Fibroblast of the aortic adventitia (primary cell): ENCODE data around the gene RASSF7. TPM values are rescaled to one million over a fixed set of nuclear protein-coding genes. Genes with fewer than 3 reads are reported as not detected.
"Not testable (repeated sequence)": the region's sequence is repeated elsewhere in the genome, so short reads cannot be mapped to it uniquely, and the experiment has no call there.

Source experiments
- DNase-seq: peaks from one replicate; pipeline ENCODE4 v3.0.0-alpha.2; 2010; ENCODE audit warnings: low read depth
- H3K4me3 ChIP-seq: 2 replicates; pipeline ENCODE4 v1.5.1; 2011; ENCODE audit warnings: low read depth, mild to moderate bottlenecking, control low read depth, low read length, moderate library complexity
- CTCF ChIP-seq: IDR thresholded peaks from 2 replicates; pipeline ENCODE4 v1.5.1; 2011; ENCODE audit warnings: mild to moderate bottlenecking, low read length, control low read depth, inconsistent platforms; ENCODE audit not compliant: insufficient read depth
- total RNA-seq: library from RNA; depleted of rRNA; stranded (reverse); fragments of >200 nt; gene quantifications from 2 replicates; pipeline ENCODE4 v1.2.3, GENCODE V29; 2012; ENCODE audit warnings: low replicate concordance

Gene RASSF7
- total RNA-seq, result 1.6 and 2.5 TPM in 2 replicates

GRCh38 chr11:560305-561147 lies at the start of gene RASSF7, which contains the start of gene LMNTD2:
Gene RASSF7 (plus strand): TSS chr11:560970. CDS start chr11:561769, 799 bp downstream.
Gene LMNTD2 (minus strand): TSS chr11:560738. CDS start chr11:560716, 22 bp downstream.
- H3K4me3 ChIP-seq, result peak within 1 kb of the TSS; percentile 69
- no peak for TF ChIP-seq CTCF
- peak; percentile 60 for DNase-seq

- no peak for TF ChIP-seq CTCF
- no peak for DNase-seq
- H3K4me3 ChIP-seq, result no peak overlapping the region
Observed at GRCh38 chr11:512761-513595, 47.8 kb upstream of the RASSF7 start.

- TF ChIP-seq CTCF, result no peak
- DNase-seq, result no peak
- no peak overlapping the region for H3K4me3 ChIP-seq
Observed at GRCh38 chr11:514606-515005, 46.2 kb upstream of the RASSF7 start.

- H3K4me3 ChIP-seq, result no peak overlapping the region
- no peak for DNase-seq
- no peak for TF ChIP-seq CTCF
Observed at GRCh38 chr11:515131-515530, 45.6 kb upstream of the RASSF7 start.

GRCh38 chr11:516400-516799 lies 44.4 kb upstream of the RASSF7 start:
- no peak overlapping the region for H3K4me3 ChIP-seq
- TF ChIP-seq CTCF, result no peak
- DNase-seq, result no peak

- not testable (repeated sequence) for DNase-seq, H3K4me3 ChIP-seq
Observed at GRCh38 chr11:516918-517685, 43.7 kb upstream of the RASSF7 start.
